ENCODE measurements around the gene NEK11. TPM values are rescaled to one million over a fixed set of nuclear protein-coding genes. Genes with fewer than 3 reads are reported as not detected.
"Not testable (repeated sequence)": the region's sequence is repeated elsewhere in the genome, so short reads cannot be mapped to it uniquely, and the experiment has no call there.

NEK11 gene
- total RNA-seq, 2 donors from 2014 or later: 1.8 to 10.3 TPM

GRCh38 chr3:131036986-131037385, 10.3 kb downstream of the NEK11 start:
- H3K9me3 ChIP-seq: no peaks in the 10 kb centered on the region
- ATAC-seq (ENCODE audit: insufficient number of reproducible peaks, low FRiP score, low read depth): no peak
- no peaks in the 10 kb centered on the region for H3K27me3 ChIP-seq (replicated peaks; ENCODE audit: insufficient read depth)
- no peak for TF ChIP-seq CTCF (IDR thresholded peaks at IDR 0.05)
- no peak overlapping the region for H3K27ac ChIP-seq
- H3K4me3 ChIP-seq: no peak overlapping the region
- no peaks in the 10 kb centered on the region for H3K36me3 ChIP-seq
- peaks cover 0 to 15% of the 10 kb centered on the region in 2 donors for H3K4me1 ChIP-seq (ENCODE audit: control insufficient read depth in 1 of 2, low read depth in 2 of 2)
- no peak for DNase-seq (ENCODE audit: low spot score)

GRCh38 chr3:131038326-131038725, 11.6 kb downstream of the NEK11 start:
- Histone ChIP-seq H3K9me3 (no peaks in the 10 kb centered on the region), H3K36me3 (no peaks in the 10 kb centered on the region), H3K4me1 (ENCODE audit: control insufficient read depth in 1 of 2, low read depth in 2 of 2) (peaks cover 0 to 15% of the 10 kb centered on the region in 2 donors), H3K27ac (no peak overlapping the region), H3K4me3 (no peak overlapping the region), H3K27me3 (replicated peaks; ENCODE audit: insufficient read depth) (no peaks in the 10 kb centered on the region)
- DNase-seq (ENCODE audit: low spot score) (no peak), ATAC-seq (ENCODE audit: insufficient number of reproducible peaks, low FRiP score, low read depth) (no peak)
- TF ChIP-seq CTCF (IDR thresholded peaks at IDR 0.05): no peak

- not testable (repeated sequence) for H3K36me3 ChIP-seq; DNase-seq (ENCODE audit: low spot score); ATAC-seq (ENCODE audit: insufficient number of reproducible peaks, low FRiP score, low read depth); H3K4me1 ChIP-seq (ENCODE audit: control insufficient read depth in 1 of 2, low read depth in 2 of 2); H3K27me3 ChIP-seq (replicated peaks; ENCODE audit: insufficient read depth); H3K4me3 ChIP-seq; H3K27ac ChIP-seq; H3K9me3 ChIP-seq
Observed at GRCh38 chr3:131042271-131042985, 15.8 kb downstream of the NEK11 start.

- Histone ChIP-seq H3K36me3 (no peaks in the 10 kb centered on the region), H3K27me3 (replicated peaks; ENCODE audit: insufficient read depth) (no peaks in the 10 kb centered on the region), H3K4me3 (no peak overlapping the region), H3K4me1 (ENCODE audit: control insufficient read depth in 1 of 2, low read depth in 2 of 2) (no peaks in the 10 kb centered on the region), H3K9me3 (peaks cover 4% of the 10 kb centered on the region), H3K27ac (no peak overlapping the region)
- no peak for TF ChIP-seq CTCF (IDR thresholded peaks at IDR 0.05)
- no peak for ATAC-seq (ENCODE audit: insufficient number of reproducible peaks, low FRiP score, low read depth)
- no peak for DNase-seq (ENCODE audit: low spot score)
Observed at GRCh38 chr3:131047582-131047981, 20.9 kb downstream of the NEK11 start.

- DNase-seq (ENCODE audit: low spot score) (no peak), ATAC-seq (ENCODE audit: insufficient number of reproducible peaks, low FRiP score, low read depth) (no peak)
- peaks cover 4% of the 10 kb centered on the region for H3K9me3 ChIP-seq
- no peak for TF ChIP-seq CTCF (IDR thresholded peaks at IDR 0.05)
- no peaks in the 10 kb centered on the region for H3K4me1 ChIP-seq (ENCODE audit: control insufficient read depth in 1 of 2, low read depth in 2 of 2)
- no peaks in the 10 kb centered on the region for H3K36me3 ChIP-seq
- H3K4me3 ChIP-seq: no peak overlapping the region
- H3K27me3 ChIP-seq (replicated peaks; ENCODE audit: insufficient read depth): no peaks in the 10 kb centered on the region
- no peak overlapping the region for H3K27ac ChIP-seq
Observed at GRCh38 chr3:131048030-131048429, 21.4 kb downstream of the NEK11 start.

GRCh38 chr3:131050001-131050400, 23.3 kb downstream of the NEK11 start:
- DNase-seq (ENCODE audit: low spot score): no peak
- H3K4me3 ChIP-seq: no peak overlapping the region
- H3K9me3 ChIP-seq: no peaks in the 10 kb centered on the region
- no peaks in the 10 kb centered on the region for H3K36me3 ChIP-seq
- TF ChIP-seq CTCF (IDR thresholded peaks at IDR 0.05): no peak
- H3K27ac ChIP-seq: no peak overlapping the region
- no peaks in the 10 kb centered on the region for H3K27me3 ChIP-seq (replicated peaks; ENCODE audit: insufficient read depth)
- ATAC-seq (ENCODE audit: insufficient number of reproducible peaks, low FRiP score, low read depth): no peak
- H3K4me1 ChIP-seq (ENCODE audit: control insufficient read depth in 1 of 2, low read depth in 2 of 2): no peaks in the 10 kb centered on the region

Measured in thoracic aorta (tissue), 2 donors.